Effector CD4-positive, alpha-beta T cell (primary cell): ENCODE measurements around the gene STRA8.

Experiments used
- DNase-seq: peaks from one replicate; pipeline ENCODE4 v3.0.0-alpha.2; 2020

The STRA8 gene

DNA sequence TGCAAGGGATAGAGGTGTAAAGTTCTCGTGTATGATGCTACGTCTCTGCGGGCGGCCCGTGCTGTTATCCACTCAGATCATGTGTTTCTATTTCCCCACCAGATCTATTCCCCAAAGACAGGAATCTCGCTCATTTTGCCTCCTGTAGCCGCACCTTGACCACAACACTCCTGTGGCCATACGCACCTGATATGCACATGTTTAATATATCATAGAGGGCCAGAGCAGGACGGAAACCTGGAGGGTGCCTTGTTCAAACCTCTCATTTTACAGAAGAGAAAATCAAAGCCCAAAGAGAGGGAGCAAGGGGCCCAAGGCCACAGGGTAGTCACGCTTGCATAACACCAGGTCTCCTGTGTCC, 37.6 kb downstream of the STRA8 start:
- no peak for DNase-seq

GRCh38 chr7:135272303-135272702, 38.7 kb downstream of the STRA8 start:
- no peak for DNase-seq

DNA sequence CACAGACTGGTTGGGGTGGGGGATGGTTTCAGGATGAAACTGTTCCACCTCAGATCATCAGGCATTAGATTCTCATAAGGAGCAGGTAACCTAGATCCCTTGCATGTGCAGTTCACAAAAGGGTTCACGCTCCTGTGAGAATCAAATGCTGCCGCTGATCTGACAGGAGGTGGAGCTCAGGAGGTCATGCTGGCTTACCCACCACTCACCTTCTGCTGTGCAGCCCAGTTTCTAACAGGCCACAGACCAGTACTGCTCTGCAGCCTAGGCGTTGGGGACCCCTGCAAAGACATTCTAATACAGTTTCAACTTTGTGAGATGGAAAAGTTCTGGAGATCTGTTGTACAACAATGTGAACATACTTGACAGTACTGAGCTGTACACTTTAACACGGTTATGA, 39.9 kb downstream of the STRA8 start:
- DNase-seq = no peak

DNA sequence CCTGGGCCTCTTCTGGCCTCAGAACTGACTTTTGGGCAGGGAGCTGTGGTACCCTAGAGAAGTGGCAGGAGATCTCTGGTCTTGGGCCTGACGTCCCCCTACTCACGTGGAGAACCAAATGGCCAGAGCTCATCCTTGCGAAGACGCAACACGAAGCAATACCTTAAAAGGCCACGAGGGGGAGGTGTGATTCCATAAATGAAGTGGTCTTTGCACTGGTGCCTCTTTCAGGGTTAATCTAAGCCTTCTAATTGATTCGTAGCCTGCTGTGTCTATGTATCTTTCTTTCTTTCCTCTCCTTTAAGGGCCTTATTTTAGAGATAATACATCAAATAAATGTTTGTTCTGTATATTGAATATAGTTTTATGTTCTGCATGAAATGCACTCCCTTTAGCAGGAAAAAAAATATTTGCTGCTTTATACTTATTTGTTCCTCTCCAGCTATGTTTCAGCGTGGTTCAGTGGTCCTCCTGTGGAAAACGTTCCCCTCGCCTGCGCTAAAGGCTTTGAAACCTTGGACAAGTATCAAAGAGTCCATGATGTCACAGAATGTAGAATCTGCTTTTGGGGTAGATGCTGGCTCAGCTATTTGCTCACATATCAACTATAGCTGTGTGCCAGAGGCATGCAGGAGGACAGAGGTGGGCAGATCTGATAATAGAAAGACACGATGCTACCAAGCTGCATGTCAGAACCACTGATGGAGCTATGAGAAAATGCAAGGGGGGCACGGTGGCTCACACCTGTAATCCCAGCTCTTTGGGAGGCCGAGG, 41.0 kb downstream of the STRA8 start:
- peak; percentile 53 for DNase-seq

GRCh38 chr7:135275971-135276580, 42.4 kb downstream of the STRA8 start:
- DNase-seq = no peak

GRCh38 chr7:135277161-135277560, 43.5 kb downstream of the STRA8 start:
- DNase-seq = no peak

- DNase-seq = peak; percentile 72
Observed at GRCh38 chr7:135281363-135281949, 47.8 kb downstream of the STRA8 start.

DNA sequence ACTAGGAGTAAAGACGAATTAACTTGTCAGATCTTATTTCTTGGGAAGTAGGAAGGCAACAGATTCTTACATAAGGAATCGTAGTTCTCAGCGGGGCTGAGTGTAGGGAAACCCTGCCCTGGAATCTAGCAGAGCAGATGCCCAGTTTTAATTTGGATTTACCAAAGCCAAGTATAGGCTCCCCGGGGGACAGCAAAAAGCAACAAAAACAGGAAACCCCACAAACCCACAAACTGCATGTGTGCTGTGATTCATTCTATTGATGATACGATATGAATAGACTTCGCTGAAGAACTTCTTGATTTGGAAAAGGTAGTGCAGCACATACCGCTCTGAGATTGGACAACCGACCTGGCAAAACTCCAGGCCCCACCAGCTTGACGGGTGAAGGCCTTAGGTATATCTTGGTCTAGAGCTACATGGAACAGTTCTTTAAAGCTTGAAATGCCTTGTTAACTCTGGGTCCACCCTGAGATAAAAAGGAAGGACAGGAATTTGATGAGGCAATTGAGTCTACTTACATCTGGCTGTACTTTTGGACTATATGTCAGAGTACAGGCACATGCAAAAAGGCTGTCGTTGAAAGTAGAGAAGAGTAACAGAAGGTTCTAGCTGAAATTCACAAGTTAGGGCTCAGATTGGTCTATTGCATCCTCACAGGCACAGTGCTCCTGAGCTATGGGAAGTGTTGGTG, 49.1 kb downstream of the STRA8 start:
- DNase-seq = no peak

GRCh38 chr7:135283959-135284638, 50.5 kb downstream of the STRA8 start:
- DNase-seq = no peak

GRCh38 chr7:135285547-135286233, 52.1 kb downstream of the STRA8 start:
- DNase-seq = no peak

- no peak for DNase-seq
Observed at GRCh38 chr7:135286876-135287275, 53.2 kb downstream of the STRA8 start.

DNA sequence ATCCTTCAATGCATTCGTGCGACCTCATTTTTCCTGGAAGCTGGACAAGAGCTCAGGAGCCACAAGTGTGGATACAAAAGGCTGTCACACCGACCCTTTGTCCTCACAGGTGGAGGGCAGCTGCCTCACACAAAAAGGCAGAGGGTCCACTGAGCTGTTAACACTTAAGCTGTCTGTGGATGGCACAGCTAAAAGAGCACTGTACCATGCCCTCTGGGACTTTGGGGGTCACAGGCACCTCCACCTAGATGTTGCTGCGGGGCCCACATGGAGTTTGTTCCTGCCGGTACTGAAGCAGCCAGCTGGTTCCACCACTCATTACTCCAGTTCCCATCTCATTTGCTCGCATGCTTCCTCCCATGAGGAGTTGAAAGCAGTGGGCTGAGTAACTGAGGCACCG, 57.0 kb downstream of the STRA8 start:
- no peak for DNase-seq

GRCh38 chr7:135291809-135292253, 58.2 kb downstream of the STRA8 start:
- DNase-seq = no peak

- no peak for DNase-seq
Observed at GRCh38 chr7:135299235-135299634, 65.6 kb downstream of the STRA8 start.

GRCh38 chr7:135300913-135301765, 67.5 kb downstream of the STRA8 start:
- no peak for DNase-seq
